Measurements from ENCODE around the gene AADAT.
A peak's percentile ranks its signal among the peaks of the same experiment; 100 is the strongest.
"Not testable (repeated sequence)": the region's sequence is repeated elsewhere in the genome, so short reads cannot be mapped to it uniquely, and the experiment has no call there.

Gene AADAT

DNA sequence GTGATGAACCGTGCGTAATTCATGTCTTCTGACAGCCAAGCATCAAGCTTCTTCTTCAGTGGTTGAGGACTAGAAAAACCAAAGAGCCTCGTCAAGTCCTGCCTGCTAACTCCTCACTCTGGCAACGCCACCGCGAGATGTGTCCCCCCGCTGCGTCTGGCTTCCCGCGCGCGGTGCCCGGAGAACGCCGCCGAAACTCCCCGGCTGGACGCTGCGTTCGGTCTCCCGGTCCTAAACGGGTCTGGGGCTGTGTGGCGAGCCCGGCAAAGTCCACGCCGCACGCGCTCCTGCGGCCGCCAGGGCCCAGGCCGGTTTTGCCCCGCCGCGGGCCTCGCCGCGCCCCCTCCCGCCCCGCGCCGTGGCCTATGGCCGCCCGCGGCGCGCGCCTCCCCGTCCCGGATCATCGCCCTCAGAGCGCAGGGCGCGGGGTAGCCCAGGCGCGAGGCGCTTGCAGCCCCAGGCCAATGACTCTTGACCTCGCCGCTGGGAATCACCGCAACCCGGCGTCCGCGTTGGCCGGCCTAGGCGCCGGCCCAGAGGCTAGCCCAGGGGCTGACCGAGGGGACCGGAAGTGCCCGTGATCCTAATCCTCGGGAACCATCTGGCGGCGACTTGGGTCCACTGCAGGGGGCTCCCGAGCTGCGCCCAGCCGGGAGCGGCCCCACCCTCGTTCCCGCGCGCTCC, at the start of gene AADAT:
TSS of gene AADAT (minus strand) at position 289 of the 684 bp plus-strand sequence. CDS start at position 23, 266 bp downstream.
- peak; percentile 54 for DNase-seq

GRCh38 chr4:170138580-170139194, 48.9 kb upstream of the AADAT start:
- DNase-seq, result peak; percentile 83

DNA sequence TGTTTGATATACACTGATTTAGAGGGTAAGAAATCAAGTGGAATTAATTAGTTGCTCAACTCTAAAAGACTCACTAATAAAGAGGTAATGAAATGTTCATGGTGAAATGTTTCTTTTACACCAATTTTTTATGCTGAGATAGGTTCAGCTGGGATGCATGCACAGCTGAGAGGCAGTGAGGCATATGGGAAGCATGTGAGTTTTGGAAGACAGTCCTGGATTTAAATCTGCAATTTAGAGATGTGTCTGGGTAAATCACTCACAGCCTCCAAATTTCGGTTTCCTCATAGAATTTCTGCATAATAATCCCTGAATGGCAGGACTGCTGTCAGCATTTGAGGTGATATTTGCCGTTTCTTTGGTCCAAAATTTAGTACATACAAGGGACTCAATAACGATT, 48.2 kb upstream of the AADAT start:
- no peak for DNase-seq

DNA sequence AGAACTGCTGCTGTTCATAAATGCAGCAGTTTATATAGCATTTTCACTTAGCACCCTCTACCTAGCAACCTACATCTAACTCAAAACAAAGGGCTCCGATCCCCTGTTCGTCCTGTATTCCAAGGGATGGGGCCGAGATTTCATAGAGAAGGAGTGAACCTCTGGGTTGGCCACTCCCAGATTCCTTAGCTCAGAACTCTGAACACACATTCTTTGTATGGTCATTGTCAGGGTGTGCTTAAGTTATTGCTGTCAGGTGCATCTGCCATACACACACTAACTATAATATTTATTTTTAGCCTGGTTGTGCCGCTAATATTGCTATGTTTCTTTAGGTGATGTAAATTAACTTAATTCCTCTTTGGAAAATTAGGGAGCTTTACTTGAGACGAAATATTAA, 47.7 kb upstream of the AADAT start:
- no peak for DNase-seq

GRCh38 chr4:170134821-170135220, 45.1 kb upstream of the AADAT start:
- no peak for DNase-seq

DNA sequence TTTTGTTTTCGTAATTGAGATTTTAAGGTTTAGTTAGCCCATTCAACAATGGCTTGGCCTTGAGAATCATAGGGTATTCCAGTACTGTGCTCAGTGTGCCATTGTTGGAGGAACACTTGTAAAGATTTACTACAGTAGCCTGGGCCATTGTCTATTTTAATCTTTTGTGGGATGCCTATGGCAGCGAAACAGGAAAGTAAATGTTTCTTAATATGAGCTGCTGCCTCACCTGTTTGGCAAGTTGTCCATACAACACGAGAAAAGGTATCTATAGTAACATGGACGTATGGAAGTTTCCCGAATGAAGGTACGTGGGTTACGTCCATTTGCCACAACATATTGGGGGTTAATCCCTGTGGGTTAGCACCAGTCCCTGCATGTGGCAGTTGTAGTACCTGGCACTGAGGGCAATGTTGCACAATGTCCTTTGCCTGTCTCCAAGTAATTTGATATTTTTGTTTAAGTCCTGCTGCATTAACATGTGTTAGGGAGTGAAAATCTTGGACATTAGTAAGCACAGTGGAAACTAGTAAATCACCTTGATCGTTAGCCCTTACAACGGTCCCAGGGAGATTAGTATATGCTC, 38.6 kb upstream of the AADAT start:
- DNase-seq, result no peak

- DNase-seq, result no peak
Observed at GRCh38 chr4:170127758-170128157, 38.0 kb upstream of the AADAT start.

DNA sequence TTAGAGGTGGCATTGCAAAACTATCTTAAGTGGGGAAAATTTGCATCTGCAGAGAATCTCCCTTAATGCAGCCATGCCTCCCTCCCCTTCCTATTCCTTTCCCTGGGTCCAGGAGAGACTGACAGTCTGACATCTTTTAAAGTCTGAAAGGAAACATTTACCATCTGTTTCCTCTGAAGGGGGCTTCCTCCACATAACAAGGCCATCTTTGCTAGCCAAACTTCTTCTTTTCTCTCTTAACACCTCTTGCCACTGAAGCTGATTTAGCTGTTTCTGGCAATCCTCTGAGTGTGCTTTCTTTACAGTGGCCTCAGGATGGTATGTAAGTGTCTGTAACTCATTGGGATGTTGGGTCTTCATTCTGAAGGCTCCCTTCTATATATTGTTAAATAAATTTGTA, 34.6 kb upstream of the AADAT start:
- no peak for DNase-seq

GRCh38 chr4:170122252-170122651, 32.5 kb upstream of the AADAT start:
- DNase-seq, result no peak

DNA sequence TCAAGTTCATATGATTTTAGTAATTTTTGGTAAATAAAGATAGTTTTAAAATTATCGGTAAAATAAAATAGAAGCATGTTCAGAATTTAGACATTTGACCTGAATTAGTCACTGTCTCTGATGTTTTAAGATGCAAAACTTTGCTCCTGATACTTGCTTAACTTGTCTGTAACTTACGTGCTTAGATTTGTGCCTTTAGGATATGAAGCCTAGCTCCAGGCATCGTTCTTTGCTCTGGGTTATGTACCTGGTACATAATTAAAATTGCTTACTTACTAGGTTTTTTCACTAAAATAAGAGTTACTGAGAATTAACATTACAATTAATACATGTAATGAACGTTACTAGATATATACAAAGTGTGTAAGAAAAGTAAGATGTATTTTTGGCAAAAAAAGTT, 24.9 kb upstream of the AADAT start:
- DNase-seq, result no peak

- DNase-seq, result not testable (repeated sequence)
Observed at GRCh38 chr4:170114183-170114582, 24.4 kb upstream of the AADAT start.

- no peak for DNase-seq
Observed at GRCh38 chr4:170111546-170111945, 21.8 kb upstream of the AADAT start.

DNA sequence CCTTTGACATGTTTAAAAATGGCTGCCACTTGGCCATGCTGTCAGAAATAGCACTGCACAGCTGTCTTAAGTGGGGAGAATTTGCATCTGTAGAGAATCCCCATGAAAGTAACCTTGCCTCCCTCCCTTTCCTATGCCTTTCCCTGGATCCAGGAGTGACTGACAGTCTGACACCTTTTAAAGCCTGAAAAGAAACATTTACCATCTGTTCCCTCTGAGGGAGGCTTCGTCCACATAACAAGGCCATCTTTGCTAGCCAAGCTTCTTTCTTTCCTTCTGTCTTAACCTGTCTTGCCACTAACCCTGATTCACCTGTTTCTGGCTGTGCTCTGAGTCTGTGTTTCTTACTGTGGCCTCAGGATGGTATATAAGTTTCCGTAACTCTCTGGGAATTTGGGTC, 21.3 kb upstream of the AADAT start:
- DNase-seq, result no peak

DNA sequence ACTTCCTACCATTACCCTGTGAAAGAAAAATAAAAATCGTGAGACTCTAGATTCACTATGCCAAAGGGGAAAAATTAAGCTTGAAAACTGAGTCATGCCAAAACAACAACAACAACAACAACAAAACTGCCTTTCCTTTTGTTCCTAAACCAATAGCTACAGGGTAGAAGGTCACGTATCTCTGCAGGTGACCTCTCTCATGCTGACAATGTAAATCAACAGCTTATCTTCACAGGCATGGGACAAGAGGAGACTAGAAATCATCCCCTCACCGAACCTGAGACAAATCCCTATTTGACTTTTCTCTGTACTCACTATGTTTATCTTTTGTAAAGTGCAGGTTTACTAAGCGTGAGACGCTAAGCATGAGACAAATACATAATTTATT, 20.5 kb upstream of the AADAT start:
- DNase-seq, result no peak

- DNase-seq, result peak; percentile 21
Observed at GRCh38 chr4:170109586-170110284, 20.0 kb upstream of the AADAT start.

- DNase-seq, result no peak
Observed at GRCh38 chr4:170106900-170107299, 17.1 kb upstream of the AADAT start.

GRCh38 chr4:170102426-170102825, 12.7 kb upstream of the AADAT start:
- no peak for DNase-seq

GRCh38 chr4:170098171-170098570, 8.4 kb upstream of the AADAT start:
- not testable (repeated sequence) for DNase-seq

- DNase-seq, result no peak
Observed at GRCh38 chr4:170097681-170098080, 7.9 kb upstream of the AADAT start.

DNA sequence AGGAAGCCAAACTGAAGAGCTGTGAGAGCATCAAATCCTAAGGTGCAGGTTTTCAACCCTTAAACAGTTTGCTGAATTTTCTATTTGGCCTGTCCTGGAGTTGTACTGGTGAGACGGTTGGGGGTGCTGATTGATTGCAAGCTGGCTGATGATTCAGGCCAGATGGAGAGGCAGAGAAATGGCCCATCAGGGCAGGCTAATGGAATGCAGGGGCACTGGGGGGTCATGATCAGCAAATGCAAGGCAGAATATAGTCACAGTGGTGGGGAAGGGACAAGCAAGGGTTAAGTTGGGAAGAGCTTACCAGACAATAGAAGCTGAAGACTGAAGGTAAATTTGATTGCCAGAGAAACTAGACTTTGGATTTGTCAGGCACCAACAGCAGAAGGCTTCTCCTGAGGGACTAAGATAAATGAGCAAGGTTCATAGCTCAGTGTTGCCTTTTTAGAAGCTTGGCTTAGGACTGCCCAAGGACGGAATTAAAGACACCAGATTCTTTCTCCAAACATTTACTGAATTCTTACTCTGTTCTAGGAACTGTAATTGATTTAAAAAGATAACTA, 4.3 kb upstream of the AADAT start:
- no peak for DNase-seq

DNA sequence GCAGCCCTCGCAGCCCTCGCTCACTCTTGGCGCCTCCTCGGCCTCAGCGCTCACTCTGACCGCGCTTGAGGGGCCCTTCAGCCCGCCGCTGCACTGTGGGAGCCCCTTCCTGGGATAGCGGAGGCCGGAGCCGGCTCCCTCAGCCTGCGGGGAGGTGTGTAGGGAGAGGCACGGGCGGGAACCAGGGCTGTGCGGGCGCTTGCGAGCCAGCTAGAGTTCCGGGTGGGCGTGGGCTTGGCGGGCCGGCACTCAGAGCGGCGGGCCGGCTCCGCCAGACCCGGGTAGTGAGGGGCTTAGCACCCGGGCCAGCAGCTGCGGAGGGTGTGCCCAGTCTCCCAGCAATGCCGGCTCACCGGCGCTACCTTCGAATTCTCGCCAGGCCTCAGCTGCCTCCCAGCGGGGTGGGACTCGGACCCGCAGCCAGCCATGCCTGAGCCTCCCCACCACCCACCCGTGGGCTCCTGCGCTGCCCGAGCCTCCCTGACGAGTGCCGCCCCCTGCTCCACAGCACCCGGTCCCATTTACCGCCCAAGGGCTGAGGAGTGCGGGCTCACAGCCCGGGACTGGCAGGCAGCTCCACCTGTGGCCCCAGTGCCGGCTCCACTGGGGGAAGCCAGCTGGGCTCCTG, 1.4 kb upstream of the AADAT start:
- DNase-seq, result no peak

DNA sequence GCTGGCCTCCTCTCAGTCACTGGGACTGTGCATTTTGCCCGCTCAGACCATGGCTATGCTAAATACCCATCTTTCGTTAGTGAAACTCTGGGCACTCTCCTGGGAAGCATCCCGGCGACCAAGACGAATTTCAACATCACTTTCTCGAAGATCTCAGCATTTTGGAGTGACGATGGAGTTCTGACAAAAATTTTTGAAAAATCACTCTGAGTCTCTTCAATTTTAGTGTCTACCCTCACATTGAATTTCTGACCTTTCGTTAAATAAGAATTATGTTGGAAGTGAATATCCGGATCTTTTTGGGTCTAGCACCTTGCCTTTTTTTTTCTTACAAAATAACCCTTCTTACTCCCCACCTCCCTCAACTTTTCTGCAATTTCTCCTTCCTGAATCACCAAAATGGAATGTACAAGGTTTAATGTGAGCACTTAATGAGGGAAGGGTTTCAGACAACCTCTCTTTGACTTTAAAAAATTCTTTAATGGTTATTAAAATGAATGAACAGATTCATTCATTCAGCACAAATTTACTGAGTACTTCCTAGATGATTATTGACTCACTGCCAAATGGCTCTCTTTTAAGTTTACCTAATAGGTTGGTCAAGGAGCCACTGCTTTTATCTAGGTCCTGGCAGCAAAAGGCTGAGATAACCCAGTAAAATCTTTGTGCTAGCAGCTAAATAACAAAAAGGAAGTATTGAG, 746 bp upstream of the AADAT start:
- DNase-seq, result no peak

All from kidney glomerular epithelial cell (primary cell).